Liver (tissue), 9 donors: ENCODE measurements around the gene DEFB121. TPM values are rescaled to one million over a fixed set of nuclear protein-coding genes. Genes with fewer than 3 reads are reported as not detected.

Experiments used
- DNase-seq: peaks from one replicate; pipeline ENCODE4 v3.0.0-alpha.2; 2017; ENCODE audit warnings: low spot score
- H3K27ac ChIP-seq, 2 donors: one replicate each; pipeline ENCODE4 v1.7.0; 2013; ENCODE audit warnings: inconsistent platforms in 2 of 2, low read length in 2 of 2, control low read depth in 1 of 2, low read depth in 1 of 2, mild to moderate bottlenecking in 1 of 2
- H3K27me3 ChIP-seq, 4 donors: one replicate each; pipeline versions ENCODE4 v1.6.1 to v1.7.0; 2013; ENCODE audit warnings: low read length in 3 of 4, inconsistent platforms in 1 of 4, mild to moderate bottlenecking in 1 of 4, moderate library complexity in 1 of 4; ENCODE audit not compliant: control insufficient read depth in 4 of 4, insufficient read depth in 4 of 4
- H3K36me3 ChIP-seq, 4 donors: one replicate each; pipeline versions ENCODE4 v1.6.1 to v1.7.0; 2013; ENCODE audit warnings: low read length in 3 of 4, mild to moderate bottlenecking in 3 of 4, low read depth in 1 of 4, moderate library complexity in 1 of 4; ENCODE audit not compliant: control insufficient read depth in 4 of 4, insufficient read depth in 3 of 4
- H3K4me1 ChIP-seq, 4 donors: one replicate each; pipeline versions ENCODE4 v1.6.1 to v1.7.0; 2013; ENCODE audit warnings: low read length in 3 of 4, mild to moderate bottlenecking in 3 of 4, moderate library complexity in 1 of 4; ENCODE audit not compliant: control insufficient read depth in 4 of 4, insufficient read depth in 4 of 4
- H3K4me3 ChIP-seq, 3 donors: one replicate each; pipeline versions ENCODE4 v1.6.1 to v1.7.0; 2013; ENCODE audit warnings: low read length in 3 of 3, control low read depth in 1 of 3, low read depth in 1 of 3, mild to moderate bottlenecking in 1 of 3
- H3K9ac ChIP-seq, 2 donors: one replicate each; pipeline ENCODE4 v1.7.0; 2013; ENCODE audit warnings: low read length in 2 of 2, mild to moderate bottlenecking in 2 of 2, moderate library complexity in 2 of 2, control low read depth in 1 of 2, low read depth in 1 of 2
- H3K9me3 ChIP-seq, 4 donors: one replicate each; pipeline versions ENCODE4 v1.6.1 to v1.7.0; 2013; ENCODE audit warnings: low read length in 3 of 4; ENCODE audit not compliant: control insufficient read depth in 4 of 4
- EGR1 ChIP-seq, 2 donors: IDR thresholded peaks; 2 replicates each; pipeline ENCODE4 v1.6.1; 2016 to 2018; ENCODE audit warnings: antibody characterized with exemption in 2 of 2, low read depth in 2 of 2
- FOXA1 ChIP-seq: IDR thresholded peaks from 2 replicates; pipeline ENCODE4 v1.6.1; 2016; ENCODE audit warnings: antibody characterized with exemption
- FOXA2 ChIP-seq: IDR thresholded peaks from 2 replicates; pipeline ENCODE4 v1.6.1; 2016; ENCODE audit warnings: antibody characterized with exemption
- GABPA ChIP-seq, 2 donors: IDR thresholded peaks in 1 of 2; conservative IDR thresholded peaks in 1 of 2; 2 replicates each; pipeline ENCODE4 v1.6.1; 2016; ENCODE audit warnings: antibody characterized with exemption in 2 of 2, mild to moderate bottlenecking in 1 of 2, moderate library complexity in 1 of 2
- HNF4A ChIP-seq, 2 donors: conservative IDR thresholded peaks; 2 replicates each; pipeline ENCODE4 v1.6.1; 2016; ENCODE audit warnings: antibody characterized with exemption in 2 of 2, mild to moderate bottlenecking in 2 of 2
- HNF4G ChIP-seq: IDR thresholded peaks from 2 replicates; pipeline ENCODE4 v1.6.1; 2016; ENCODE audit warnings: antibody characterized with exemption
- JUND ChIP-seq, 2 donors: IDR thresholded peaks; 2 replicates each; pipeline ENCODE4 v1.6.1; 2016; ENCODE audit warnings: antibody characterized with exemption in 2 of 2
- NR2F2 ChIP-seq: IDR thresholded peaks from 2 replicates; pipeline ENCODE4 v1.6.1; 2016; ENCODE audit warnings: antibody characterized with exemption
- RAD21 ChIP-seq, 2 donors: IDR thresholded peaks; 2 replicates each; pipeline ENCODE4 v1.6.1; 2016; ENCODE audit warnings: antibody characterized with exemption in 2 of 2, mild to moderate bottlenecking in 2 of 2
- RXRA ChIP-seq, 2 donors: IDR thresholded peaks; 2 replicates each; pipeline ENCODE4 v1.6.1; 2017 to 2018; ENCODE audit warnings: antibody characterized with exemption in 2 of 2, mild to moderate bottlenecking in 1 of 2
- SP1 ChIP-seq: IDR thresholded peaks from 2 replicates; pipeline ENCODE4 v1.6.1; 2018; ENCODE audit warnings: antibody characterized with exemption, mild to moderate bottlenecking
- TAF1 ChIP-seq: conservative IDR thresholded peaks from 2 replicates; pipeline ENCODE4 v1.6.1; 2016; ENCODE audit warnings: antibody characterized with exemption, mild to moderate bottlenecking
- YY1 ChIP-seq: IDR thresholded peaks from 2 replicates; pipeline ENCODE4 v1.6.1; 2016; ENCODE audit warnings: antibody characterized with exemption, mild to moderate bottlenecking
- WGBS: extraction: QIAGEN DNeasy Blood & Tissue Kit; methylation state at CpG from one replicate; pipeline ENCODE4 v1.1.7; 2013; 5-methylcytosine and 5-hydroxymethylcytosine counted together
- polyA plus RNA-seq, 2 donors: library from polyadenylated mRNA; stranded (reverse) in 1 of 2; unstranded in 1 of 2; fragments of 200-250 nt in 1 of 2; fragments of >200 nt in 1 of 2; fragmentation: Nextera tagmentation in 1 of 2; extraction: Ambion mirVana in 1 of 2; gene quantifications; one replicate each; pipeline versions ENCODE4 v1.2.1 to v1.2.3, GENCODE V29; 2013 to 2015
- total RNA-seq, 2 donors: library from RNA; depleted of rRNA; stranded (reverse); fragments of >200 nt; gene quantifications; one replicate each; pipeline ENCODE4 v1.2.3, GENCODE V29; 2014
- TF ChIP-seq, protein P1 (sequence below): IDR thresholded peaks from 2 replicates; pipeline ENCODE4 v1.6.1; 2016; ENCODE audit warnings: antibody characterized with exemption
- TF ChIP-seq, protein P2 (sequence below): IDR thresholded peaks from 2 replicates; pipeline ENCODE4 v1.6.1; 2016; ENCODE audit warnings: antibody characterized with exemption
- TF ChIP-seq, protein P3 (sequence below): IDR thresholded peaks from 2 replicates; pipeline ENCODE4 v1.6.1; 2016; ENCODE audit warnings: antibody characterized with exemption
- TF ChIP-seq, protein P4 (sequence below): IDR thresholded peaks from 2 replicates; pipeline ENCODE4 v1.6.1; 2016; ENCODE audit warnings: antibody characterized with exemption, mild to moderate bottlenecking
- TF ChIP-seq, protein P5 (sequence below): fragments of 150-350 bp; IDR thresholded peaks from 2 replicates; pipeline ENCODE4 v1.5.1; 2017; ENCODE audit warnings: improper control_type of control experiment, low read depth, low read length; ENCODE audit not compliant: missing input control
- donor health status: healthy.
- donor health status: healthy.
- donor health status: healthy.
- donor health status: healthy.
- donor health status: healthy.

DEFB121 gene
- total and polyA plus RNA-seq, 4 donors: not detected

DNA sequence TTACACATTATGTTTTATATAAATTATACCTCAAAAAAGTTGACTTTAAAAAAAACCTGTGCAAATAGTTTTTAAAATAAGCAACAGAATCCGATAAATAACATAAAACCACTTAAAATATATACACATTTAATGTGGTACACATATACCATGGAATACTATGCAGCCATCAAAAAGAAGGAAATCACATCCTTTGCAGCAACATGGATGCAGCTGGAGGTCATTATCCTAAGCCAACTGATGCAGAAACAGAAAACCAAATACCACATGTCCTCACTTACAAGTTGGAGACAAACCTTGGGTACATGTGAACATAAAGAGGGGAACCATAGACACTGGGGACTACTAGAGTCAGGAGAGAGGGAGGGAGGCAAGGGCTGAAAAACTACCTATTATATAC, 4.0 kb upstream of the DEFB121 start (continued):
- TF ChIP-seq, protein P1, sequence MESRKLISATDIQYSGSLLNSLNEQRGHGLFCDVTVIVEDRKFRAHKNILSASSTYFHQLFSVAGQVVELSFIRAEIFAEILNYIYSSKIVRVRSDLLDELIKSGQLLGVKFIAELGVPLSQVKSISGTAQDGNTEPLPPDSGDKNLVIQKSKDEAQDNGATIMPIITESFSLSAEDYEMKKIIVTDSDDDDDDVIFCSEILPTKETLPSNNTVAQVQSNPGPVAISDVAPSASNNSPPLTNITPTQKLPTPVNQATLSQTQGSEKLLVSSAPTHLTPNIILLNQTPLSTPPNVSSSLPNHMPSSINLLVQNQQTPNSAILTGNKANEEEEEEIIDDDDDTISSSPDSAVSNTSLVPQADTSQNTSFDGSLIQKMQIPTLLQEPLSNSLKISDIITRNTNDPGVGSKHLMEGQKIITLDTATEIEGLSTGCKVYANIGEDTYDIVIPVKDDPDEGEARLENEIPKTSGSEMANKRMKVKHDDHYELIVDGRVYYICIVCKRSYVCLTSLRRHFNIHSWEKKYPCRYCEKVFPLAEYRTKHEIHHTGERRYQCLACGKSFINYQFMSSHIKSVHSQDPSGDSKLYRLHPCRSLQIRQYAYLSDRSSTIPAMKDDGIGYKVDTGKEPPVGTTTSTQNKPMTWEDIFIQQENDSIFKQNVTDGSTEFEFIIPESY: no peak
- TF ChIP-seq, protein P2, sequence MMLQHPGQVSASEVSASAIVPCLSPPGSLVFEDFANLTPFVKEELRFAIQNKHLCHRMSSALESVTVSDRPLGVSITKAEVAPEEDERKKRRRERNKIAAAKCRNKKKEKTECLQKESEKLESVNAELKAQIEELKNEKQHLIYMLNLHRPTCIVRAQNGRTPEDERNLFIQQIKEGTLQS: no peak
- TF ChIP-seq NR2F2 (no peak), YY1 (no peak), RXRA (IDR thresholded peaks at IDR 0.05) (no peak), RAD21 (IDR thresholded peaks at IDR 0.05) (no peak), FOXA1 (no peak)

DNA sequence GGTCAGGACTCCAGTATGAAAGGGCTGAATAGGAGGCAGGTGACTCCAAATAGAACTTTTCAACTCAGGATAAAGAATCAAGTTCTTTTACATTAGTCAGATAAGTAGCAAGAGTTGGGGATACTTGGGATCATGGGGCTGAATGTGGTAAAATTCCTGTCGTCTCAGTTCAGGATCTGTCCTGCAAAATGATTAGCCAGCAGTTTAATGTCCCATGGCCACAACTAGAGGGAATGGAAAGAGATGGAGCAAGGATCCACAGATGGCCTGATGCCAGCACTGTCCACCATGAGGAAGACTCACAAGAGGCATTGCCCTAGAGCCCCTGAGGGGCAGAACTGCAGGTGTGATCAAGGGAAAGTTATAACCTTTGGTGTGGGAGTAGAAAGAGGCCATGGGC, 2.1 kb downstream of the DEFB121 start:
- WGBS: 47% methylated on average over 1 of the region's 1 CpG
- TF ChIP-seq HNF4G (no peak), FOXA2 (no peak), FOXA1 (no peak), SP1 (no peak), GABPA (IDR thresholded peaks at IDR 0.05 in 1 of 2, conservative IDR thresholded peaks at IDR 0.05 in 1 of 2) (no peak), YY1 (no peak), HNF4A (conservative IDR thresholded peaks at IDR 0.05) (no peak), NR2F2 (no peak), JUND (IDR thresholded peaks at IDR 0.05) (no peak), EGR1 (IDR thresholded peaks at IDR 0.05; ENCODE audit: low read depth in 2 of 2) (no peak), TAF1 (no peak)
- TF ChIP-seq, protein P3, sequence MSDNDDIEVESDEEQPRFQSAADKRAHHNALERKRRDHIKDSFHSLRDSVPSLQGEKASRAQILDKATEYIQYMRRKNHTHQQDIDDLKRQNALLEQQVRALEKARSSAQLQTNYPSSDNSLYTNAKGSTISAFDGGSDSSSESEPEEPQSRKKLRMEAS: no peak
- TF ChIP-seq, protein P4, sequence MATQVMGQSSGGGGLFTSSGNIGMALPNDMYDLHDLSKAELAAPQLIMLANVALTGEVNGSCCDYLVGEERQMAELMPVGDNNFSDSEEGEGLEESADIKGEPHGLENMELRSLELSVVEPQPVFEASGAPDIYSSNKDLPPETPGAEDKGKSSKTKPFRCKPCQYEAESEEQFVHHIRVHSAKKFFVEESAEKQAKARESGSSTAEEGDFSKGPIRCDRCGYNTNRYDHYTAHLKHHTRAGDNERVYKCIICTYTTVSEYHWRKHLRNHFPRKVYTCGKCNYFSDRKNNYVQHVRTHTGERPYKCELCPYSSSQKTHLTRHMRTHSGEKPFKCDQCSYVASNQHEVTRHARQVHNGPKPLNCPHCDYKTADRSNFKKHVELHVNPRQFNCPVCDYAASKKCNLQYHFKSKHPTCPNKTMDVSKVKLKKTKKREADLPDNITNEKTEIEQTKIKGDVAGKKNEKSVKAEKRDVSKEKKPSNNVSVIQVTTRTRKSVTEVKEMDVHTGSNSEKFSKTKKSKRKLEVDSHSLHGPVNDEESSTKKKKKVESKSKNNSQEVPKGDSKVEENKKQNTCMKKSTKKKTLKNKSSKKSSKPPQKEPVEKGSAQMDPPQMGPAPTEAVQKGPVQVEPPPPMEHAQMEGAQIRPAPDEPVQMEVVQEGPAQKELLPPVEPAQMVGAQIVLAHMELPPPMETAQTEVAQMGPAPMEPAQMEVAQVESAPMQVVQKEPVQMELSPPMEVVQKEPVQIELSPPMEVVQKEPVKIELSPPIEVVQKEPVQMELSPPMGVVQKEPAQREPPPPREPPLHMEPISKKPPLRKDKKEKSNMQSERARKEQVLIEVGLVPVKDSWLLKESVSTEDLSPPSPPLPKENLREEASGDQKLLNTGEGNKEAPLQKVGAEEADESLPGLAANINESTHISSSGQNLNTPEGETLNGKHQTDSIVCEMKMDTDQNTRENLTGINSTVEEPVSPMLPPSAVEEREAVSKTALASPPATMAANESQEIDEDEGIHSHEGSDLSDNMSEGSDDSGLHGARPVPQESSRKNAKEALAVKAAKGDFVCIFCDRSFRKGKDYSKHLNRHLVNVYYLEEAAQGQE: no peak
- TF ChIP-seq, protein P2: no peak
- TF ChIP-seq, protein P1: no peak
- TF ChIP-seq, protein P5, sequence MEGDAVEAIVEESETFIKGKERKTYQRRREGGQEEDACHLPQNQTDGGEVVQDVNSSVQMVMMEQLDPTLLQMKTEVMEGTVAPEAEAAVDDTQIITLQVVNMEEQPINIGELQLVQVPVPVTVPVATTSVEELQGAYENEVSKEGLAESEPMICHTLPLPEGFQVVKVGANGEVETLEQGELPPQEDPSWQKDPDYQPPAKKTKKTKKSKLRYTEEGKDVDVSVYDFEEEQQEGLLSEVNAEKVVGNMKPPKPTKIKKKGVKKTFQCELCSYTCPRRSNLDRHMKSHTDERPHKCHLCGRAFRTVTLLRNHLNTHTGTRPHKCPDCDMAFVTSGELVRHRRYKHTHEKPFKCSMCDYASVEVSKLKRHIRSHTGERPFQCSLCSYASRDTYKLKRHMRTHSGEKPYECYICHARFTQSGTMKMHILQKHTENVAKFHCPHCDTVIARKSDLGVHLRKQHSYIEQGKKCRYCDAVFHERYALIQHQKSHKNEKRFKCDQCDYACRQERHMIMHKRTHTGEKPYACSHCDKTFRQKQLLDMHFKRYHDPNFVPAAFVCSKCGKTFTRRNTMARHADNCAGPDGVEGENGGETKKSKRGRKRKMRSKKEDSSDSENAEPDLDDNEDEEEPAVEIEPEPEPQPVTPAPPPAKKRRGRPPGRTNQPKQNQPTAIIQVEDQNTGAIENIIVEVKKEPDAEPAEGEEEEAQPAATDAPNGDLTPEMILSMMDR: no peak

More for the DNA sequence above, 2.1 kb downstream of the DEFB121 start:
- no peak overlapping the region for H3K9ac ChIP-seq
- no peaks in the 10 kb centered on the region for H3K4me1 ChIP-seq
- no peak for DNase-seq
- no peak overlapping the region for H3K27ac ChIP-seq
- no peaks in the 10 kb centered on the region for H3K9me3 ChIP-seq
- no peak overlapping the region for H3K4me3 ChIP-seq
- H3K27me3 ChIP-seq: no peaks in the 10 kb centered on the region
- H3K36me3 ChIP-seq: no peaks in the 10 kb centered on the region
